Neural progenitor cell (in vitro differentiated cells): ENCODE measurements around the gene SMIM15.

Experiments used
- EZH2phosphoT487 ChIP-seq: fragments of 200-600 bp; sonication (generic); IDR thresholded peaks from 2 replicates; pipeline ENCODE4 v1.6.1; 2017; ENCODE audit warnings: antibody characterized with exemption
- TF ChIP-seq, protein P1 (sequence below): fragments of 200-600 bp; sonication (generic); IDR thresholded peaks from 2 replicates; pipeline ENCODE4 v1.5.1; 2017; ENCODE audit warnings: antibody characterized with exemption, mild to moderate bottlenecking

DNA sequence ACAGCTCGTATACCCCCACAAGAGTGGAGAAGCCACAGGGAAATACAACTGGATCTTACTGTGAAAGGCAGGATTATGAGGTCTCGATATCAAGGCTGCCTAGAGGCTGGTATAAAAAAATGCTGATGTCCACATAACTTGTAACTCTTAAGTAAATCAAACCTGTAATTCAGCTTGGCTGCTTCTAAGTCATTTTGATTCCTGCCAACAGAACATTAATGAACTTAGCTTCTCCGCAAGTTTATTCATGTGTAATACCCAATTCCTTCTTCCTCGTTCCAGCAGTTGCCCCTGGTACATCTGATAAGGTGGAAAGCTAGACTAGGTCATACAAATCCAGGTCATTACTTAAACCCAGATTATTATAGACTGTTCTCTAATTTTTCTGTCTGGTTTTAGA, 16.4 kb upstream of the SMIM15 start:
- TF ChIP-seq, protein P1, sequence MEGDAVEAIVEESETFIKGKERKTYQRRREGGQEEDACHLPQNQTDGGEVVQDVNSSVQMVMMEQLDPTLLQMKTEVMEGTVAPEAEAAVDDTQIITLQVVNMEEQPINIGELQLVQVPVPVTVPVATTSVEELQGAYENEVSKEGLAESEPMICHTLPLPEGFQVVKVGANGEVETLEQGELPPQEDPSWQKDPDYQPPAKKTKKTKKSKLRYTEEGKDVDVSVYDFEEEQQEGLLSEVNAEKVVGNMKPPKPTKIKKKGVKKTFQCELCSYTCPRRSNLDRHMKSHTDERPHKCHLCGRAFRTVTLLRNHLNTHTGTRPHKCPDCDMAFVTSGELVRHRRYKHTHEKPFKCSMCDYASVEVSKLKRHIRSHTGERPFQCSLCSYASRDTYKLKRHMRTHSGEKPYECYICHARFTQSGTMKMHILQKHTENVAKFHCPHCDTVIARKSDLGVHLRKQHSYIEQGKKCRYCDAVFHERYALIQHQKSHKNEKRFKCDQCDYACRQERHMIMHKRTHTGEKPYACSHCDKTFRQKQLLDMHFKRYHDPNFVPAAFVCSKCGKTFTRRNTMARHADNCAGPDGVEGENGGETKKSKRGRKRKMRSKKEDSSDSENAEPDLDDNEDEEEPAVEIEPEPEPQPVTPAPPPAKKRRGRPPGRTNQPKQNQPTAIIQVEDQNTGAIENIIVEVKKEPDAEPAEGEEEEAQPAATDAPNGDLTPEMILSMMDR, result no peak
- no peak for TF ChIP-seq EZH2phosphoT487
